ENCODE results near the gene ROBO1. TPM values are rescaled to one million over a fixed set of nuclear protein-coding genes. Genes with fewer than 3 reads are reported as not detected.

Gene ROBO1
- polyA plus RNA-seq, 4 donors, result 88.9 to 114 (median 107) TPM

GRCh38 chr3:79392479-79392878, 375.3 kb downstream of the ROBO1 start:
- DNase-seq (ENCODE audit: low read depth in 4 of 4, low spot score in 2 of 4), result no peak

DNA sequence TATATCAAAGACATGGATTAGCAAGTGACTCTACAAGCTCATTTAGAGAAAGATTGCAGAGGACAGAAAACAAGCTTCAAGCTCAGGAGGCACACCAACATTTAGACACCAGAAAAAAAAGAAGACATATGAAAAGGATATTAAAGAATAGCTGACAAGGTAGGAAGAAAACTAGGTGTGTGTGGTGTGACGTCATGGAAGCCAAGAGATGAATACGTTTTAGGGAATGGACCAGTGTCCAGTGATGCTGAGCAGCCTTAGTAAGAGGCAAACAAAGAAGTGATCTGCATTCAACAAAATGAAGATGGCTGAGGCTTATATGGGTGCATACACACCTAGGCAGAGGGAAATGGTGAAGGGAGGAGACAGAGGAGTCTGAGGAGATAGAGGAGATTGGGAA, 377.4 kb downstream of the ROBO1 start:
- no peak for DNase-seq (ENCODE audit: low read depth in 4 of 4, low spot score in 2 of 4)

- no peak for DNase-seq (ENCODE audit: low read depth in 4 of 4, low spot score in 2 of 4)
Measured at GRCh38 chr3:79385211-79385610, 382.6 kb downstream of the ROBO1 start.

DNA sequence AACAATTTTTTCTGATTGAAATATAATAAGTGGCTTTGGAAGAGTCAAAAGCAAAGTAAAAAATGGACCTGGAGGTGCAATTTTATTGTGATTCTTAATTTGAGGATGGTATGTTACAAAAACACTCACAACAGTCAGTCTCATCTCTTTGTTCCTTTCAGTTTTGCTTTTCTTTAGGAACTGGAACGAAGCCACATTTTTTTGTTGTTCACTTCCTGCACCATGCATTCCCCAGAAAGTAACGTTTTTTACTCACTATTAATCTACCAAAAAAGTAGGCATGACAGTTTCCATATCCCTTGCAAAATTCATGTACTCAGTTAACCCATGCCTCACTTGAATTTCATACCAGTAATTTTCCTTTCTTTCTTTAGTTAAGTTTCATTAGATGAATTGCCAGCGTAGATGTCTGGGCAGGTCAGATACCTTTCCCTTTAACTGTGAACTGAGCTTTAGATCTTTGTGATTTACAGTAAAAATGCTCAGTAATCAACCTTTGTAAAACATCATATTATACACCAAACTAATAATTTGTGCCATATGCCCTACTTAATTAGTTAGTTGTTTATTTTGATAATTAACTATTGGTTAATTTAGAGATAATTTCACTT, 384.3 kb downstream of the ROBO1 start:
- DNase-seq (ENCODE audit: low read depth in 4 of 4, low spot score in 2 of 4), result no peak

- no peak for DNase-seq (ENCODE audit: low read depth in 4 of 4, low spot score in 2 of 4)
Measured at GRCh38 chr3:79380581-79380980, 387.2 kb downstream of the ROBO1 start.

DNA sequence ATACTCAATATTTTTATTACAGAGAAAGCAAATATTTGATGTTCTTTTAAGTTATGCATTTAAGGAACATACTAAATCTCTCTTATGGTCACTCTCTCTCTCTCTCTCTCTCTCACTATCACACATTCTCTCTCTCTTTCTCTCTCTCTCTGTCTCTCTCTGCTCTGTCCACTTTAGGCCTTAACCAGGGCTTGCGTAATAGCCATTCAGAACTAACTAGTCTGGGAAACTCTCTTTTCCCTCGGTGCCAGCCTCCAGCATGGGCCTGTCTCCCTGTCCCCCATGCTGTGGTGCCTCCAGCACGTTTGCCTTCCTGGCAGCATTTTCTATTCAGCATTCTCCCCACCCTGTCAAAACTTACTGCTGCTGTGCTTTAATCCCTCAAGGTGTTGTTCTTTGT, 389.7 kb downstream of the ROBO1 start:
- no peak for DNase-seq (ENCODE audit: low read depth in 4 of 4, low spot score in 2 of 4)

- peak in 1 of 4 donors; percentile 19 for DNase-seq (ENCODE audit: low read depth in 4 of 4, low spot score in 2 of 4)
Measured at GRCh38 chr3:79369306-79369705, 398.5 kb downstream of the ROBO1 start.

DNA sequence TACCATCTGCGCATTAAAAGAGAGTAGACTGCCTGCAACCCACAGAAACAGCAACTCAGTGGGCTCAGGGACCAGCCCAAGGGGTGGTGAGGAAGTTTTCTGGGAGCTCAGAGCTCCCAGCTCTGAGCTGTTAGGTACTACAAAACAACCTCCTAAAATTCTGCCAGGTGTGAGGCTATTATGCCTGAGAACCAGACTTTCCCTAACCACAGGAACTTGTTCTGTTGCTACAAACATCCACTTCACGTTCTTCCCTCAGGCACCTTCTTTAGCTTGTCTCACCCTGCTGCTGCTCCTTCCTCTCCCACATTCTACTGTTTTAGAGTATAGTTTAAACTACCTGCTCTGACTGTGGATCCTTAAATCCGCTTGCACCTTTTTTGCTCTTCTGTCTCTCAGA, 399.4 kb downstream of the ROBO1 start:
- no peak for DNase-seq (ENCODE audit: low read depth in 4 of 4, low spot score in 2 of 4)

- no peak for DNase-seq (ENCODE audit: low read depth in 4 of 4, low spot score in 2 of 4)
Measured at GRCh38 chr3:79367803-79368202, 400.0 kb downstream of the ROBO1 start.

DNA sequence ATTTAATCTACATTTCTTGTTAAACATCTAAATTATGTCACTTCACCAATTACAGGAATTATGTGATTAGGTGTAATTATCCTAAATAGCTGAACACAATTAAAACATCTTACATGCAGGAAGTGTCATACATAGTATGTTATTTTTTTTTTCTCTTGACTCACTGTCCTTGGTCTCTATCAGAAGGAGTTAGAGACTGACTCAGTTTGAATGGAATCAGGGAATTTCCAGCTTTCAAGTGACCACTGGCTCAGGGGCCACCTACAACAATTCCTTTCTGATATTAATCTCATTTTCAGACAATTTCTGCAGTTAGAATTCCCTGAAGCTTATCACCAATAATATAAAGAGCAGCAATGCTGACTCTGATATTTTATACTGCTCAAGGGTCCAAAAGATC, 400.7 kb downstream of the ROBO1 start:
- DNase-seq (ENCODE audit: low read depth in 4 of 4, low spot score in 2 of 4), result no peak

- no peak for DNase-seq (ENCODE audit: low read depth in 4 of 4, low spot score in 2 of 4)
Measured at GRCh38 chr3:79366414-79366813, 401.4 kb downstream of the ROBO1 start.

DNA sequence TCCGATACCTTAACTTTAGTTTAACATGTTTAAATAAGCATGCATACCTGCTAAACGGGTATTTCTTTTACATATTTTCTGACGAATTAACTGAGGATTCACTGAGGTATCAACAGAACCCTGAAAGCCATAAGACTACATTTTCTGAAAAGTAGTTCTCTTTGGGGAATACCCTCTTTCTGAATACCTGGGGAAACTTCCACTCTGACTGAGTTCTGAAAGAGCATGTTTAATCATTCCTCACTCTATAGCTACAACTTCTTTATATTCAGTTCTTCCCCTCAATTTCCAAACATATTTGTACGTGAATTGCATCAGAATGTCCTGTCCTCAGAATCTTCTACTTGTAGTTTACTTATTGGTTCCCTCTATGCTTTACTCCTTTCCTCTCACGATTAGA, 403.0 kb downstream of the ROBO1 start:
- DNase-seq (ENCODE audit: low read depth in 4 of 4, low spot score in 2 of 4), result no peak

- no peak for DNase-seq (ENCODE audit: low read depth in 4 of 4, low spot score in 2 of 4)
Measured at GRCh38 chr3:79362571-79363270, 405.1 kb downstream of the ROBO1 start.

GRCh38 chr3:79361748-79362378, 405.9 kb downstream of the ROBO1 start:
- peak in 2 of 4 donors; percentile 3 to 13 for DNase-seq (ENCODE audit: low read depth in 4 of 4, low spot score in 2 of 4)

DNA sequence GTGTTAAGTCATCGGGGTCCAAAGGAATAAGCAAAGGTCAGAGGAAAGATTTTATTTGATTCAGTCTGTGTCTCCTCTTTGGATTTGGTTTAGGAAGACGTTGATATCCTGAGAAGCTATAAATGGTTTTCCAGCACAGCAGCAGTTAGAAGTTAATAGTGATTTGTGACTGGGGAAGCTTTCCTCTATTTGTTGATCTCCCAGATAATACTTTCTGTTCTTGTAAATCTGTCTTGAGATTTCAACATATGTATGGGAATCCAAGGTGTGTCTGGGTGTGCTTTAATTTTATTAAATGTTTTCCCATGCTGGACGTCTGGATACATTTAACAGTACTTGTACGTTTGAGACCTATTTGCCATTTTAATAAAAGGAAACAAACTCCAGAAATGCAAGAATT, 409.5 kb downstream of the ROBO1 start:
- DNase-seq (ENCODE audit: low read depth in 4 of 4, low spot score in 2 of 4), result no peak

DNA sequence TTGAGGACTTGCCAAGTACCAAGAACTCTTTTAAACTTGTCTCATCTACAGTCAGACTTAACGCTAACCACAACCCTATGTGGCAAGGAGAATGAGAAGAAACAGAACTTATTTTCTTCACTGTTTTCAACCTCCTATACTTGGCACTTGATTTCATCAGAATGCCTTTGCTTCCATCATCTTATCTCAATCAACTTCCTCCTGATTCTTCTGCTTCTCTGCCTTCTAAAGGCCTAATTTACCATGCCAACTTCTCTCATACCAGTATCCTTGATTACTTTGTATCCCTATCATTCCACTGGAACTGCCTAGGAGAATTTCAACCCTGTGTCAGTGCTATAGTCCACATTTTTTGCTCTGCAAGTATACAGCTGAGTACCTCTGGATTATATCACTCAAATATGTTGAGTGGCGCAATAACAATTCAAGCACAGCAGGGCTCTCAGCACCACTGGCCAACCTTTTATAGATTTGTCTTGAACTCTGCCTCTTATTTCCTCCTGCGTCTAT, 413.6 kb downstream of the ROBO1 start:
- no peak for DNase-seq (ENCODE audit: low read depth in 4 of 4, low spot score in 2 of 4)

GRCh38 chr3:79351699-79352098, 416.1 kb downstream of the ROBO1 start:
- DNase-seq (ENCODE audit: low read depth in 4 of 4, low spot score in 2 of 4), result no peak

DNA sequence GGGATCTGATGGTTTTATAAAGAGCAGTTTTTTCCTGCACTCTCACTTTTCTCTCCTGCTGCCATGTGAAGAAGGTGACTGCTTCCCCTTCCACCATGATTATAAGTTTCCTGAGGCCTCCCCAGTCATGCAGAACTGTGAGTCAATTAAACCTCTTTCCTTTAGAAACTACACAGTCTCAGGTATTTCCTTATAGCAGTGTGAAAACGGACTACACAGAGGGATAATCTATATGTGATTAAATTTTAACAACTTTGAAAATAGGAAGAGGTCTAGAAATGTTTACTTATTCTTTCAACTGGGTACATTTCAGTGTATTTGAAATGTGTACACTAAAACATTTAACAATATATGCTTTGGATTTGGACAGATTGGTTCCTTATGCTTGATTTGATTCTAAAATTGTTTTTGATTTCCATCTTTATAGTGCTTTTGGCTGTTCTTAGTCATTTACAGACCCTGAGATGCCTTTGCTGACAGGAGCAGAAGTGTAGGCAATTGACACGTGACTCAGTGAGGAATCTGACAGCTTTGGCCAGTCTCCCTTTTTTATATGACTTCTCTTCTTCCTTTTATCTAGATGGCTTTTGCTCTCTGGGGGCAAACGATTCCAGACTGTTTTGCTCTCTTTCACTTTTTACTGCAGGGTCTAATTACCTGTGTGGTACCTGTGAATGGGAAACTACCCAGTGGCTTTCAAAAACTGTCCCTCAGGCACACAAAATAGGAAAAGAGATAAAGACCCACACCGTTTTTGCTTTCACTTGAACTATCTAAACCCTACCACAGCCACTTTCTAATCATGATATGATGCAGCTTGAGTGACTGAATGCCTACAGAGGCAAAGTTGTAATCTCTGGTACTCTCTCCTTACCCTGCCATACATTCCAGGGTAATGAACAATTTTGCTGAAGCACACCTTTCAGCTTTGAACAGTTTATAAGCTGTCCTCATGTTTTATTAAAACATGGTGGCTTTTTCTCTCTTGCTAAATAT, 422.6 kb downstream of the ROBO1 start:
- DNase-seq (ENCODE audit: low read depth in 4 of 4, low spot score in 2 of 4), result no peak

GRCh38 chr3:79341961-79342360, 425.8 kb downstream of the ROBO1 start:
- no peak for DNase-seq (ENCODE audit: low read depth in 4 of 4, low spot score in 2 of 4)

DNA sequence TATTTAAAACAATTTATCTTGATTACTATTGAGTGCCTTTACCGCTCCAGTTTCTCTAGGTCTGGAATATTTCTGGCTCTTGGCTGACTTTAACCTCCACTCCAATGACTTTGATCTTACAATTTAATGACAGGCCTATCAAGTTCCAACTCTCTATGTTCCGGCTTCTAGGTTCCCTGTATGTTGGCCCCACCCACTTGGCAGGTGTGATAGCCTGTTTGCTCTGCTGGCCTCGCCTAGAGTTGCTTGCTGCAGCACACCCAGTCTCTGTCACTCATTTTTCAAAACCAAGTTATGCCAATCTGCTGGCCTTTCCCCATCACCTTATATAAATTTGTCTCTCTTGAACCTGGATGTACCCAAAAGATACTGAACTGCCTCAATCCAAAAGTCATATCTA, 428.0 kb downstream of the ROBO1 start:
- no peak for DNase-seq (ENCODE audit: low read depth in 4 of 4, low spot score in 2 of 4)

DNA sequence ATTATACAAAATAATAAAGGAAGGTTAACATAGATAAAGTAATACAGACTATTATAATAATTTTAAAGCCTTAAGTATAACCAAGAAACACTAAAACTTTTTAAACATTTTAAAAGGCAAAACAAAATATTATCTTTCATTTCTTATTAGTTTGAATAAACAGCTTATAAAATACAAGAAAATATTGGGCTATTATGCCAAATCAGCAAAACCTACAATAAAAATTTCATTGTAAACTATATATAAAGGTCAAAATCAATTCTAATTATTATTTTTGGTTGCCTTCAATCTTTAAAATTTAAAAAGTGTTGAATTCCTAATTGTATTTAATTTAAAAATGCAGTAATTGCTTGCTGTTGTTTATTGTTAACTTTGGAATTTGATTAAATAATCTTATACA, 430.0 kb downstream of the ROBO1 start:
- no peak for DNase-seq (ENCODE audit: low read depth in 4 of 4, low spot score in 2 of 4)
